ENCODE data around the gene RAP2A.

RAP2A gene

DNA sequence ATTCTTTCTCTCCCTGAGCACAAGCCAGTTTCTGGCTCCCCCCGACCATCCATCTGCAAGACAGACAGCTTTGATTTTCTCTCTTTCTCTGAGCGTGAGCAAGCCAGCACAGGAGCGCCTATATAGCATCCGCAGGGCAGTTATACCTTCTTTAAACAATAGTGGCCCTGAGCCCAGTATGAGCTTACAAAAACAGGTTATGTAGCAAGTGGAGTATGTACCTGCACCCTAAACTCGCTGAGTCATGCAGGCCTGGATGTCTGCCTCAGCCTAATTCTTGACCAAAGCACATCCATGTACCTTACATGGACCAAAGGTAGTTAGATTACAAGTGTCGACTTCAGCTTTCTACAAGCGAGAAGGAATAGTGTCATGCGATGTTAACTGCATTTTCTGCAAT is 61.7 kb downstream of the RAP2A start:
- no peak for DNase-seq (ENCODE audit: low spot score)

DNA sequence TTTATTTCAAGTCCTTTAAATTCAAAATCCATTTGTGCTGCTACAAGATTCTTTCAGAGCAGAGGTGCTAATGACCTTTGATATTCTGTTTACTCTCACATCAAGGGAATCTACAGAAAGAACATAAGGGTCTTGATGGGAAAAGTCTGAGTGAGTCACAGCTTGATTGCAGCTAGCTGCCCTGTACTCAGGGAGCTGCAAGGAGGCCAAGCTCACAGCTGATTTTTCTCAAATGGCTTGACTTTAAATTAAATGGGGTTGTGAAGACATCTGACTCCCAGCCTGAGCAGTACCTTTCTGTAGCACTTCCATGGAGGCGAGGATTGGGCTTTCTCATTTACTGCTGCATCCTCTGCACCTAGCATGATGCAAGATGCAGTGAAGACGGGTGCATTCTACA is 62.5 kb downstream of the RAP2A start:
- no peak for DNase-seq (ENCODE audit: low spot score)

- DNase-seq (ENCODE audit: low spot score): no peak
These were observed 63.4 kb downstream of the RAP2A start for GRCh38 chr13:97497400-97497799.

GRCh38 chr13:97498419-97498818 is 64.5 kb downstream of the RAP2A start:
- DNase-seq (ENCODE audit: low spot score): no peak

DNA sequence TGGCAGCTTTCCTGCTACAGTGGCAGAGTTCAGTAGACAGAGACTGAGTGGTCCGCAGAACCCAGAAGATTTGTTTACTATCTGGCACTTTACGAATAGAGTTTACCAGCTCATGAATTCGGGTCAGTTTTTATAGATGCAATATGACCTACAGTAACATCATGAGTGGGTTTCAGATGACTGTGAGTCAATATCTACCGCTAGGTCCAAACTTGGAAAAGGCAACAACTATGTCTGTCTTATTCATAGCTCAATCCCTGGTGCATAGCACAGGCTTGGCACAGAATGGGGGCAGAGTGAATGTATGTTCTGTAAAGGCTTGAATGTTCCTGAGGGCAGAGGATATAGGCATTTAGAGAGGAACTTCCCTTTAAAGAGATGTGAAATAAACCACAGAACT is 65.2 kb downstream of the RAP2A start:
- no peak for DNase-seq (ENCODE audit: low spot score)

DNA sequence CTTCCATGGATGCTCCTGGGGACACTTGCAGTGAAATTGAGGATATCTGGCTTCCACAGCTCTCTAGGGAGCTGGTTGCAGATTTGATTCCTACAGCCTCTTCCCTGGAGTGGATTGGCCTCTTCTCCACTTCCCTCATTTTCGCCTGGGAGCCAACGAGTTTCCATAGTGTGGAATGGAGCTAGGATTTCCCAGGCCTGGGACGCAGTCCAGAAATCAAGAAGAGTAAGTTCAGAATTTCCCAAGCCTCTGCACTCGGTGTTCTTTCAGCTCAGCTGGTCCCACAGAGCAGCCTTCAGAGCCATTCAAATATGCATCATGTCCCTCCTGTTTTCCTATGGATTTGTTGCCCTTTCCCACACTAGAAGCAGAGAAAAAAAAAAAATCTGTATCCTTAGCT is 68.2 kb downstream of the RAP2A start:
- DNase-seq (ENCODE audit: low spot score): no peak

- no peak for DNase-seq (ENCODE audit: low spot score)
These were observed 68.7 kb downstream of the RAP2A start for GRCh38 chr13:97502706-97503105.

DNA sequence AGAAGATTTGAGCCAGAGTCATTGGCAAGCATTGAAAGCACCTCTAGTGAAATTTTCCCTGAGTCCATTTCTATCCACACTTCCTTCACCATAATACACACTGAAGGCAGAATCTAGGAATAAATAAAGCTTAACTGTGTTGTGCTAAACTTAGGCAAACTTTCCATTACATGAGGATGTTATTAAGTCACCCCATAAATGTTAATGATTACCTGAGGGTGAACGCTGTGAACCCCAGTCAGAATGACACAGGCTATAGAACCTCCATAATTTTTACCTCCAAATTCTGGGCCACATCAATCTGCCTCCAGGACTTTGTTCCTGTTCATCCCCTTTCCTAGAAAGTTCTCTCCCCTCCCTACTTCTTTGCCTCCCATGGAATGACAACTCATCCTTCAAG is 71.0 kb downstream of the RAP2A start:
- no peak for DNase-seq (ENCODE audit: low spot score)

- DNase-seq (ENCODE audit: low spot score): no peak
These were observed 72.5 kb downstream of the RAP2A start for GRCh38 chr13:97506511-97506910.

DNA sequence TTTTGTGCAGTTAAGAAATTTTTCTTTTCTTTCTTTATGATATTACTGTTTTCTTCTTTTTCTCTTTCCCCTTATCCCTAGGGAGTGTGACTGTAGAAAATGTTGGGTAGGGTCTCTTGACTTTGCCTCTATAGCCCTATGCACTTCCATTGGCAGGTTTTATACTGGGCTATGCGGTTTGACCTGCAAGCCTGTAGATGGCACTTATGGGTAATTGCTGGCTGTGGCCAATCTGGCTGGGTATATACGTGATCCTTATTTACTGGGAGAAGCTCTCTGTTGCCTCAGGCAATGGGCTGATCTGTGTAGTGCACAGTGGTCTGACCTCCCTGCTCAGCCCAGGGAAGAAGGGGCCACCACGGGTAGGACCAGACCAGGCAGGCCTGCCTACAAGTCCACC is 78.8 kb downstream of the RAP2A start:
- DNase-seq (ENCODE audit: low spot score): no peak

GRCh38 chr13:97515643-97516042 is 81.7 kb downstream of the RAP2A start:
- no peak for DNase-seq (ENCODE audit: low spot score)

DNA sequence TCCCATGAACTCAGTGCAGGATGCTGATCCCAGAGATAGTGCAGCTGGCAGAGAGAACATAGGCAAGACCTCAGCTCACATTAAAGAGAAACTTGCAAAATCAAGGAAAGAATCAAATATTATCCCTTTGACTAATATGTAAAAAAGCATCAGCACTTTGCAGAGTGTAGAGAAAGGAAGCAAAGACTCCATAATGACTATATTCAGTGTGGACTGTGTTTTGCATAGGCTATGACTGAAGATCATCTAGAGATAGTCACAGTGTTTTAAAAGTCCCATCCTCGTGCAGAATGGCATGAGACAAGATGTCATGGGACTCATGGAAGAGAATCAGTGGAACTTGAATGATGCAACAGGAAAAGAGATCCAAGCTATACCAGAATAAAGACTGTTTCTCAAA is 84.0 kb downstream of the RAP2A start:
- no peak for DNase-seq (ENCODE audit: low spot score)
